ENCODE measurements around the gene DAZ3.
"Not testable (repeated sequence)": the region's sequence is repeated elsewhere in the genome, so short reads cannot be mapped to it uniquely, and the experiment has no call there.

Gene DAZ3, protein sequence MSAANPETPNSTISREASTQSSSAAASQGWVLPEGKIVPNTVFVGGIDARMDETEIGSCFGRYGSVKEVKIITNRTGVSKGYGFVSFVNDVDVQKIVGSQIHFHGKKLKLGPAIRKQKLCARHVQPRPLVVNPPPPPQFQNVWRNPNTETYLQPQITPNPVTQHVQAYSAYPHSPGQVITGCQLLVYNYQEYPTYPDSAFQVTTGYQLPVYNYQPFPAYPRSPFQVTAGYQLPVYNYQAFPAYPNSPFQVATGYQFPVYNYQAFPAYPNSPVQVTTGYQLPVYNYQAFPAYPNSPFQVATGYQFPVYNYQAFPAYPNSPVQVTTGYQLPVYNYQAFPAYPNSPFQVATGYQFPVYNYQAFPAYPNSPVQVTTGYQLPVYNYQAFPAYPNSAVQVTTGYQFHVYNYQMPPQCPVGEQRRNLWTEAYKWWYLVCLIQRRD

DNA sequence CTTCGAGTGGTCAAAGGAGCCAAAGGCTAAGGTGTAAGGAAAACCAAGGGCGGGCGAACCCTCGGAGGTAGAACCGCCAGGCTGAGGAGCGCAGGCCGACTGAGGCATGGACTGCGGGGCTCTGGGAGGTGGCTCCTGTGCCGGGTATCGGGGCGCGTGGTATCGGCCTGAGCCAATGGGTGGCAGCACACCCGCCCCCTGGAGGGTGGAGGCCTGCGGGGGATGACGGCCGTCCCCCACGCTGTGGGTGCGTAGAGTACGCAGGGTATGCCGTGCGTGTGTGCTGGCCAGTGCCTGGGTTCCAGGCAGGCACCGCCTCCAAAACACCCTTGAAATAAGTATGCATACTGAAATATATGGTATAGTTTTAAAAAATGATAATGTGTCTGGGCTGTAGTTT, at the start of gene DAZ3:
DAZ3 (minus strand) TSS at position 101 of the 400 bp plus-strand sequence. CDS start 208 bp downstream, outside the sequence.
- DNase-seq = not testable (repeated sequence)

DNA sequence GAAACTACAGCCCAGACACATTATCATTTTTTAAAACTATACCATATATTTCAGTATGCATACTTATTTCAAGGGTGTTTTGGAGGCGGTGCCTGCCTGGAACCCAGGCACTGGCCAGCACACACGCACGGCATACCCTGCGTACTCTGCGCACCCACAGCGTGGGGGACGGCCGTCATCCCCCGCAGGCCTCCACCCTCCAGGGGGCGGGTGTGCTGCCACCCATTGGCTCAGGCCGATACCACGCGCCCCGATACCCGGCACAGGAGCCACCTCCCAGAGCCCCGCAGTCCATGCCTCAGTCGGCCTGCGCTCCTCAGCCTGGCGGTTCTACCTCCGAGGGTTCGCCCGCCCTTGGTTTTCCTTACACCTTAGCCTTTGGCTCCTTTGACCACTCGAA, 20.4 kb upstream of the DAZ3 start, which contains the start of gene DAZ4:
DAZ4 (plus strand) TSS at position 301 of the 400 bp plus-strand sequence. CDS start 208 bp downstream, outside the sequence.
- DNase-seq = not testable (repeated sequence)

DNA sequence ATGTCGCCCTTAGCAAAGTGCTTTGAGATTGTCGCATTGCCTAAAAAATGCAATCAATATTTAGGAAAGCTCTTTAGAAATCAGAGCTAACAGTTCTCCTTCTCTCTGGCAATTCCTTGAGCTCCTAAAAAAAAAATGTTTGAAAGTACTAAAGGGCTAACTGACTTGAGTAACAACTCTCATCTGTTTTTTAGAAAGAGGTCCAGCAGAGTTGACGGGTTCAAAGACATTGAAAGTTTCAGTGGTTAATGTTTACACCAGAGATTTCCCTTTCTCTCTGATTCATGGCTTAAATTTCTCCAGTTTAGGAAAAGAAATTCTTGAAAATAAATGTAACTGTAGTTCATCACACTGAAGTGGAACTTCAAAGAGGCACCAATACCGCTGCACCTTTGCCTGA, 11.9 kb upstream of the DAZ3 start:
- DNase-seq = not testable (repeated sequence)

DNA sequence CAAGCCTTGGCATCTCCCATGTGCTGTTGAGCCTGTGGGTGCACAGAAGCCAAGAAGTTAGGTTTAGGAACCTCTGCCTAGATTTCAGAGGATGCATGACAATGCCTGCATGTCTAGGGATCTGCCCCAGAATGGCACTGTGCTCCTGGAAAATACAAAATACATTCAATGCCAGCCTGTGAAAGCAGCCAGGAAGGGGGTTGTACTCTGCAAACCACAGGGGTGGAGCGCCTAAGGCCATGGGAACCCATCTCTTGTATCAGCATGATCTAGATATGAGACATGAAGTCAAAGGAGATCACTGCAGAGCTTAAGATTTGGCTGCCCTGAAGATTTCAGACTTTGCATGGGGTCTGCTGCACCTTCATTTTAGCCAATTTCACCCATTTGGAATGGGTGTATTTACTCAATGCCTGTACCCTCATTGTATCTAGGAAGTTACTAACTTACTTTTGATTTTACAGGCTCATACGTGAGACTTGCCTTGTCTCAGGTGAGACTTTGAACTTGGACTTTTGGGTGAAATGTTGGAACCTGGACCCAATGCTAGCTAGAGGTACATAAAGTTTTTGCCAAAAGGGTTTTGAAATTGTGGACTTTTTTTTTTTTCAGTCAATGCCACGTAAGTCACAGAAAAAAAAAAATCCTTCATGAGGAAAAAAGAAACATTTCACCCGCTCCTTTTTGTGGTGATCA, 11.1 kb upstream of the DAZ3 start:
- not testable (repeated sequence) for DNase-seq

DNA sequence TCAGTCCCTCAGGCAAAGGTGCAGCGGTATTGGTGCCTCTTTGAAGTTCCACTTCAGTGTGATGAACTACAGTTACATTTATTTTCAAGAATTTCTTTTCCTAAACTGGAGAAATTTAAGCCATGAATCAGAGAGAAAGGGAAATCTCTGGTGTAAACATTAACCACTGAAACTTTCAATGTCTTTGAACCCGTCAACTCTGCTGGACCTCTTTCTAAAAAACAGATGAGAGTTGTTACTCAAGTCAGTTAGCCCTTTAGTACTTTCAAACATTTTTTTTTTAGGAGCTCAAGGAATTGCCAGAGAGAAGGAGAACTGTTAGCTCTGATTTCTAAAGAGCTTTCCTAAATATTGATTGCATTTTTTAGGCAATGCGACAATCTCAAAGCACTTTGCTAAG, 8.6 kb upstream of the DAZ3 start:
- DNase-seq = not testable (repeated sequence)
